Breast epithelium (tissue), 4 donors: ENCODE results near the gene ISLR2. TPM values are rescaled to one million over a fixed set of nuclear protein-coding genes. Genes with fewer than 3 reads are reported as not detected.

ENCODE experiments used
- DNase-seq, 2 donors: peaks; one replicate each; pipeline ENCODE4 v3.0.0-alpha.2; 2019; ENCODE audit warnings: low spot score in 2 of 2
- H3K27ac ChIP-seq, 2 donors: fragments of 200-600 bp; sonication (generic) in 1 of 2; one replicate each; pipeline ENCODE4 v1.5.1; 2016 to 2019; ENCODE audit warnings: mild to moderate bottlenecking in 1 of 2
- H3K27me3 ChIP-seq, 2 donors: fragments of 200-600 bp; sonication (generic) in 1 of 2; one replicate each; pipeline versions ENCODE4 v1.5.1 to v1.6.0; 2017 to 2019; ENCODE audit warnings: control low read depth in 1 of 2, mild to moderate bottlenecking in 1 of 2
- H3K36me3 ChIP-seq: fragments of 200-600 bp; one replicate; pipeline ENCODE4 v1.5.1; 2019
- H3K4me1 ChIP-seq, 2 donors: fragments of 200-600 bp; sonication (generic); one replicate each; pipeline ENCODE4 v1.5.1; 2016 to 2019; ENCODE audit warnings: control low read depth in 1 of 2
- H3K4me3 ChIP-seq, 3 donors: fragments of 200-600 bp; sonication (generic); 1 replicate in 2 of 3; 2 replicates in 1 of 3; pipeline ENCODE4 v1.5.1; 2016 to 2019; ENCODE audit warnings: mild to moderate bottlenecking in 3 of 3, moderate library complexity in 2 of 3
- H3K9me3 ChIP-seq, 2 donors: fragments of 200-600 bp; sonication (generic) in 1 of 2; one replicate each; pipeline ENCODE4 v1.5.1; 2016 to 2019; ENCODE audit warnings: control low read depth in 1 of 2
- CTCF ChIP-seq, 3 donors: fragments of 450-650 bp; IDR thresholded peaks; one replicate each; pipeline ENCODE4 v1.5.1; 2016 to 2017; ENCODE audit warnings: antibody characterized with exemption in 3 of 3, mild to moderate bottlenecking in 3 of 3, moderate library complexity in 3 of 3
- POLR2A ChIP-seq: fragments of 450-650 bp; IDR thresholded peaks from one replicate; pipeline ENCODE4 v1.6.1; 2016; ENCODE audit warnings: antibody characterized with exemption, mild to moderate bottlenecking, moderate library complexity
- POLR2AphosphoS5 ChIP-seq, 3 donors: sonication (generic); formaldehyde crosslinking; IDR thresholded peaks; one replicate each; pipeline ENCODE4 v1.6.1; 2017; ENCODE audit warnings: antibody characterized with exemption in 3 of 3
- intact Hi-C: fragments of 100-400 bp; cut with DNase I; formaldehyde crosslinking; loops from one replicate; pipeline ENCODE4 v1.15.1; 2023; ENCODE audit warnings: low total_unique reads
- total RNA-seq, 3 donors: library from RNA; depleted of rRNA; stranded (reverse); fragments of >200 nt; gene quantifications; one replicate each; pipeline ENCODE4 v1.1.0, GENCODE V29; 2016

The ISLR2 gene
- total RNA-seq, 3 donors from 2014 or later, result 0.48 to 0.88 TPM; not detected in 1

GRCh38 chr15:74138642-74139041 lies 8.3 kb downstream of the ISLR2 start:
- TF ChIP-seq POLR2AphosphoS5 (IDR thresholded peaks at IDR 0.05) (no peak), POLR2A (no peak), CTCF (IDR thresholded peaks at IDR 0.05) (no peak)
- intact Hi-C loops, result no loop called here
- H3K4me1 ChIP-seq, result peaks cover 0 to 7% of the 10 kb centered on the region in 2 donors
- no peak overlapping the region for H3K27ac ChIP-seq
- H3K36me3 ChIP-seq, result no peaks in the 10 kb centered on the region
- DNase-seq, result no peak
- H3K9me3 ChIP-seq, result peaks cover 0 to 11% of the 10 kb centered on the region in 2 donors
- no peak overlapping the region for H3K4me3 ChIP-seq
- peaks cover 0 to 24% of the 10 kb centered on the region in 2 donors for H3K27me3 ChIP-seq

GRCh38 chr15:74141591-74141990 lies 11.2 kb downstream of the ISLR2 start:
- intact Hi-C loops, result no loop called here
- TF ChIP-seq POLR2A, result no peak
- TF ChIP-seq POLR2AphosphoS5 (IDR thresholded peaks at IDR 0.05), result no peak
- TF ChIP-seq CTCF (IDR thresholded peaks at IDR 0.05), result no peak

GRCh38 chr15:74144153-74144775 lies 13.9 kb downstream of the ISLR2 start:
- Histone ChIP-seq H3K9me3 (peaks cover 5 to 16% of the 10 kb centered on the region in 2 donors), H3K36me3 (no peaks in the 10 kb centered on the region), H3K4me1 (no peaks in the 10 kb centered on the region), H3K4me3 (no peak overlapping the region), H3K27me3 (no peaks in the 10 kb centered on the region), H3K27ac (no peak overlapping the region)
- intact Hi-C loops, result no loop called here
- DNase-seq, result no peak
- no peak for TF ChIP-seq CTCF (IDR thresholded peaks at IDR 0.05)
- TF ChIP-seq POLR2A, result no peak
- no peak for TF ChIP-seq POLR2AphosphoS5 (IDR thresholded peaks at IDR 0.05)

More at GRCh38 chr15:74141591-74141990, 11.2 kb downstream of the ISLR2 start:
- no peak for DNase-seq
- Histone ChIP-seq H3K9me3 (peaks cover 3 to 6% of the 10 kb centered on the region in 2 donors), H3K27ac (no peak overlapping the region), H3K4me1 (peaks cover 0 to 7% of the 10 kb centered on the region in 2 donors), H3K4me3 (no peak overlapping the region), H3K36me3 (no peaks in the 10 kb centered on the region), H3K27me3 (peaks cover 0 to 7% of the 10 kb centered on the region in 2 donors)

- intact Hi-C loops, result no loop called here
These were observed 16.0 kb downstream of the ISLR2 start for GRCh38 chr15:74146277-74146800.

More at GRCh38 chr15:74146277-74146800, 16.0 kb downstream of the ISLR2 start:
- TF ChIP-seq POLR2AphosphoS5 (IDR thresholded peaks at IDR 0.05) (no peak), CTCF (IDR thresholded peaks at IDR 0.05) (no peak), POLR2A (no peak)
- no peak for DNase-seq
- Histone ChIP-seq H3K27me3 (no peaks in the 10 kb centered on the region), H3K4me3 (no peak overlapping the region), H3K36me3 (no peaks in the 10 kb centered on the region), H3K27ac (no peak overlapping the region), H3K4me1 (no peaks in the 10 kb centered on the region), H3K9me3 (peaks cover 5 to 16% of the 10 kb centered on the region in 2 donors)
